ENCODE measurements around the gene JAKMIP1.

JAKMIP1 gene

GRCh38 chr4:6119507-6120020 lies 80.8 kb downstream of the JAKMIP1 start:
- no peak for DNase-seq (ENCODE audit: low read depth)

- DNase-seq (ENCODE audit: low read depth): no peak
Observed at GRCh38 chr4:6118201-6118600, 82.1 kb downstream of the JAKMIP1 start.

GRCh38 chr4:6116696-6117285 lies 83.6 kb downstream of the JAKMIP1 start:
- no peak for DNase-seq (ENCODE audit: low read depth)

DNA sequence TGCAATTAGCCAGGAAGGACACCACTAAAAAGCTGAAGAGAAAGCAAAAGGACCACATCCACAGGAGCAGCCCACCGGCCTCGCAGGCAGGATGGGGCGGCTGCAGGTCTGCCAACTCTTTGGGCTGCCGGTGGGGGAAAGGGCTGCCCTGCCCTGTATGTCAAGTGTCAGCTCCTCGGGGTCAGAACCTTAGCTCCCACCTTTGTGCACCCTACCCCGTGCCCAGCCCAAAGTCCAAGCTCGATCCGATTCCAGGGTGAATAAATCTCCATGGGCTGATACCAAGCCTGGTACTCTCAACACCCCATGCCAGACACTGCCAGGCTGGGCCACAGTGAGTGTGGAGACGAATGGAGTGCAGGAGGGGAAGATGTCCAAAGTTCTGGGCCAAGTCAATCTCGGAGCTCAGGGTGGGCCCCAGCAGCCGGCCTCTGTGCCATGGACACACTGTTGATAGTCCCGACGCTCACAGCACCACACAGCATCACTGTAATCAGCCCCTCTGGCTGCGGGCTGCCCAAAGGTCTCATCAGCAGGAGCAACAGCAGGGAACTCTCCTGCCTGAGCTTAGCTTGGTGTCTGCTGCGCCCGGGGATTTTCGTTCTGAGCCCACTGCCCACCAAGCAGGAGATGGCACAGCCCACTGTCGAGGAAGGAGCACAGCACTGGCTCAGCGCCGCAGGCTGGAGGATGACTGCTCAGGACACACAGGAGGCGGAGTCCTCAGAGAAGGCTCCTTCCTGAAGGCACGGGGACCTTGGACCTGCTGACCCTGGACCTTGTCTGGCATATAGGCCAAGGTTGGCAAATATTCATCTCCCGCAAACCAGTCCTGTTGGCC lies 84.4 kb downstream of the JAKMIP1 start:
- no peak for DNase-seq (ENCODE audit: low read depth)

DNA sequence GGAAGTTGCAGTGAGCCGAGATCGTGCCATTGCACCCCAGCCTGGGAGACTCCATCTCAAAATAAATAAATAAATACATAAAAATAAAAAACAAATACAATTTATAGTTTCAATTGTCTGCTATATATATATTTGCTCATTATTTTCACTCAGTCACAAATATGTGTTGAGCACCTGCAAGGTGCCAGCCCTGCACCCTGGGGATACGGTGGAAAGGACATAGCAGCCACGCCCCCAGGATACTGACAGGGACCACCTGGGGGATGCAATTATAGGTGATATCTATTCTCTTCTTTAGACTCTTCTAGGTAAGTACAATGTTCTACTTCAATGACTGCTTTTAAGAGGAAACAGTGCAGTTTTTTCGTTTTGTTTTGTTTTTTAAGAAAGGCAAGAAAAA lies 85.0 kb downstream of the JAKMIP1 start:
- no peak for DNase-seq (ENCODE audit: low read depth)

GRCh38 chr4:6114601-6115000 lies 85.7 kb downstream of the JAKMIP1 start:
- no peak for DNase-seq (ENCODE audit: low read depth)

GRCh38 chr4:6114181-6114580 lies 86.2 kb downstream of the JAKMIP1 start:
- DNase-seq (ENCODE audit: low read depth): no peak

GRCh38 chr4:6113641-6114040 lies 86.7 kb downstream of the JAKMIP1 start:
- no peak for DNase-seq (ENCODE audit: low read depth)

- no peak for DNase-seq (ENCODE audit: low read depth)
Observed at GRCh38 chr4:6112606-6113290, 87.6 kb downstream of the JAKMIP1 start.

GRCh38 chr4:6111354-6111960 lies 88.9 kb downstream of the JAKMIP1 start:
- no peak for DNase-seq (ENCODE audit: low read depth)

GRCh38 chr4:6110681-6111353 lies 89.5 kb downstream of the JAKMIP1 start:
- no peak for DNase-seq (ENCODE audit: low read depth)

- DNase-seq (ENCODE audit: low read depth): no peak
Observed at GRCh38 chr4:6109842-6110560, 90.3 kb downstream of the JAKMIP1 start.

GRCh38 chr4:6107886-6108285 lies 92.5 kb downstream of the JAKMIP1 start:
- no peak for DNase-seq (ENCODE audit: low read depth)

DNA sequence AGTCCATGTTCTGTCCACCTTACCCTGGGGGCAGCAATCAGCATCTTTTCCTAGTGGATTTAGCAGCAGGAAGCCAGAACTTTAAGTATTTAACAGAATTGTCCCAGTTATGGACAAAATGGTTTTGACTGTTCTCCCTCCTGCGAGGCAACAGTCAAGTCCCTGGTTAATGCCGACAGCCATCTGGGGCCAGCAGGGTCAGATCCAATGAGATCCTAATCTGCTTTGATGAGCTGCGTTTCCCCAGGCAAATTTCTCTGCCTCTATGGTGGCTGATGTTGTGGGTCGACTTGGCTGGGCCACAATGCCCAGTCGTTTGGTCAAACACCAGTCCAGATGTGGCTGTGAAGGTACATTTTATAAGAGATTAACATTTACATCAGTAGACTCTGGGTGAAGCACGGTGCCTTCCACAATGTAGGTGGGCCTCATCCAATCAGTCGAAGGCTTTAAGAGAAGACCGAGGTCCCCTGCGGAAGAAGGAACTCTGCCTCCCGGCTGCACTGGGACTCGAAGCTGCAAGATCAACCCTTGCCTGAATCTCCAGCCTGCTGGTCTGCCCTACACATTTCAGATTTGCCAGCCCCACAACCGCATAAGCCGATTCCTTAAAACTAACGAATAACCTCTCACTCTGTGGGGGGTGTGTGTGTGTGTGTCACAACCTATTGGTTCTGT lies 93.1 kb downstream of the JAKMIP1 start:
- no peak for DNase-seq (ENCODE audit: low read depth)

DNA sequence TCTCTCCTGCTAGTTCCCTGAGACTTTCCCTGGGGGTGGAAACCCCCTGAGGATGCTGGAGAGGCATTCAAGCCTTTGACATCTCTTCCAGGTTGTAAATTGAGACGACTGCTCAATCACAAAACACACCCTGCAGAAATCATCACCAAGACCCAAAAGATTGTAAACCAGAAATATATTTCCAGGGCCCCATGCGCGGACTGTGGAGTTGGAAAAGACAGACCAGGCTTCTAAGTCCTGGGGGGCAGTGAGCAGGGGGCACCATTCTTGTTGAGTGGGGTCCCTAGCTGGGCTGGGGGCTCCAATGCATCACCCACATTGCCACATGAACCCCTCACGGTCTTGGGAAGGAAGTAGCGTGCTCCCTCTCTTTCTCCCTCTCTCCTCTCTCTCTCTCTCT lies 94.2 kb downstream of the JAKMIP1 start:
- DNase-seq (ENCODE audit: low read depth): no peak

DNA sequence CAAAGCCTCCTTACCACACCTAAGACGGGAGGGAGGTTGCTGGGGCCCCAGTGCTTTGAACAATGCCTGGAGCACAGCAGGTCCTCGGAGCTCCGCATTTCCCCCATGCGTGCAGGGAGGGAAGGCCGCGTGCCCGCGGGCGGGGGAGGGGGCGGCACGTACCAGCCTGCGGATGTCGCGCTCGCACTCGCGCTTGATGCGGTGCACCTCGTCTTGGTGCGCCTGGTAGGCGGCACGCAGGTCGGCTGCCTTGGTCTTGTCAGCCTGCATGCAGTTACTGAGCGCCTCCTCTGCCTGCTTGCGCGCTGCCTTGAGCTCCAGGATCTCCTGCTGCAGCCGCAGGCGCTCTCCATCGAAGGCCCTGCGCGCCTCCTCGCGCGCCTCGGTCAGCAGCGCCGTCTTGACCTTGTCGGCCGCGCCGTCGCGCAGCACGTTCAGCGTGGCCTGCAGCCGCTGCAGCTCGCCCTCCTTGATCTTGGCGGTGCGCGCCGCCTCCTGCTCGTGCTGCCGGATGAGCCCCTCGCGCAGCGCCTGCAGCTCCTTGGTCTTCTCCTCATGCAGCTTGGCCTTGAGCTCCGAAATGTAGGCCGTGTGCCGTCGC lies 94.9 kb downstream of the JAKMIP1 start:
- DNase-seq (ENCODE audit: low read depth): no peak

DNA sequence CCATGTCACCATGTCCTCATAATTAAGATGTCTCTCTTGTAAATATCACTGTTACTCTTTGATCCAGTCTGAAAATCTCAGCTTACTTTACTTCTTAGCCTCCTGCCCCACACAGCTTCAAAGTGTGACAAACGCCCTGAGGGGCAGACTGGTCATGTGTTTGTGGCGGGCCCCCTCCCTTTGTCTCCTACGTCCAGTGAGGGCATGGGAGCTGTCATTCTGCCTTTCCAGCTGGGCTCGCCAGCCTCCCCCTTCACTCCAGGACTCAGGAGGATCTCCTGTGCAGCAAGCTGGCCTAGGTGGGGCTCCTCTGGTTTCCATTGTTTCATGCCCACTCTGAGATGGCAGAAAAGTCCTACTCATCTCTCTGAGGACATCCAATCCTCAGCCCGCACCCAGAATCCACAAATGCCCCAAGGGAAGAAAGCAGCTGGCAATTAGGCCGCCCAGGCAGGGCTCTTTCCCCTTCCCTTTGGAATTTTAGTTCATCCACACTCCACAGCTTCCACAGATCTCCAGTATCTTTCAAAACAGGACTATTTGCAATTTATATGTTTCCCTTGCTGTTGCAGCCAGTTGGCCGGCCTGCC lies 95.7 kb downstream of the JAKMIP1 start:
- no peak for DNase-seq (ENCODE audit: low read depth)

- no peak for DNase-seq (ENCODE audit: low read depth)
Observed at GRCh38 chr4:6097581-6097980, 102.8 kb downstream of the JAKMIP1 start.

DNA sequence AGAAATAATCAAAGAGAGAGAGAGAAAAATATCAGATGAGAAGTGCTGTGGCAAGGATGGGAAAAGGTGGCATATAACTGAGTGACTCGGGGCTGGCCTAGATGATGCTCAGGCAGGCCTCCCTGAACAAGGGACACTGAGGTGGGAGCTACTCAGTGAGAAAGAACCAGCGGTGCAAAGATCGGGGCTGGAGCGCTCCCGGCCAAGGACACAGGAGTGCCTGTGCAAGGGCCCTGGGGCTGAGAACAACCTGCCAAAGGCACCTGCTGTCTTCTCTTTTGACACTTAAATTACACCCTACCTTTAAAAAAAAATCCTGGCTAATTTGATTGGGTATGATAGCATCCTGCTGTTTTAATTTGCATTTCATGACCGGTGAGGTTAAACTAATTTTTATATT lies 104.5 kb downstream of the JAKMIP1 start:
- no peak for DNase-seq (ENCODE audit: low read depth)

Data from fibroblast of the conjunctiva (primary cell).